ENCODE data around the gene MYBPH. TPM values are rescaled to one million over a fixed set of nuclear protein-coding genes. Genes with fewer than 3 reads are reported as not detected.

Gene MYBPH
- total RNA-seq, 1 donor from 2014 or later = not detected

DNA sequence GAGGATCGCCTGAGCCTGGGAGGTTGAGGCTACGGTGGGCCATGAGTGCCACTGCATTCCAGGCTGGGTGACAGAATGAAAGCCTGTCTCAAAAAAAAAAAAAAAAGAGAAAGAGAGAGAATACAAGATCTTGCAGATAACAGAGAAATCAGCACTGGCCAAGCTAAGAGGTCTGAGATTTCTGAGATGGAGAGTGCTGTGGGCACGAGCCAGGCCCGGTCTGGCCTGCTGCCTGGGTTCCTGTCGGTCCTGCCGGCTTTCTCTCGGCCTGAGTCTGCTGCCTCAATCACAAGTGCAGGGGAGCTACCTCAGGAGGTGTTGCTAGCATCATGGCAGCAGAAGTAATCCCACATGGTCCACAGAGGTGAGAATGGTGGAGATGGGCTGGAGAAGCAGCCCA is 29.1 kb downstream of the MYBPH start:
- Histone ChIP-seq H3K36me3 (ENCODE audit: control insufficient read depth, insufficient read depth, low read length) (no peaks in the 10 kb centered on the region), H3K4me3 (ENCODE audit: low read depth, low read length) (no peak overlapping the region), H3K27me3 (ENCODE audit: control insufficient read depth, insufficient read depth, low read length) (no peaks in the 10 kb centered on the region)
- DNase-seq (ENCODE audit: low read depth) = no peak
- TF ChIP-seq, protein P1, sequence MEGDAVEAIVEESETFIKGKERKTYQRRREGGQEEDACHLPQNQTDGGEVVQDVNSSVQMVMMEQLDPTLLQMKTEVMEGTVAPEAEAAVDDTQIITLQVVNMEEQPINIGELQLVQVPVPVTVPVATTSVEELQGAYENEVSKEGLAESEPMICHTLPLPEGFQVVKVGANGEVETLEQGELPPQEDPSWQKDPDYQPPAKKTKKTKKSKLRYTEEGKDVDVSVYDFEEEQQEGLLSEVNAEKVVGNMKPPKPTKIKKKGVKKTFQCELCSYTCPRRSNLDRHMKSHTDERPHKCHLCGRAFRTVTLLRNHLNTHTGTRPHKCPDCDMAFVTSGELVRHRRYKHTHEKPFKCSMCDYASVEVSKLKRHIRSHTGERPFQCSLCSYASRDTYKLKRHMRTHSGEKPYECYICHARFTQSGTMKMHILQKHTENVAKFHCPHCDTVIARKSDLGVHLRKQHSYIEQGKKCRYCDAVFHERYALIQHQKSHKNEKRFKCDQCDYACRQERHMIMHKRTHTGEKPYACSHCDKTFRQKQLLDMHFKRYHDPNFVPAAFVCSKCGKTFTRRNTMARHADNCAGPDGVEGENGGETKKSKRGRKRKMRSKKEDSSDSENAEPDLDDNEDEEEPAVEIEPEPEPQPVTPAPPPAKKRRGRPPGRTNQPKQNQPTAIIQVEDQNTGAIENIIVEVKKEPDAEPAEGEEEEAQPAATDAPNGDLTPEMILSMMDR (IDR thresholded peaks at IDR 0.05; ENCODE audit: insufficient read depth, low read length, poor library complexity, severe bottlenecking) = no peak

DNA sequence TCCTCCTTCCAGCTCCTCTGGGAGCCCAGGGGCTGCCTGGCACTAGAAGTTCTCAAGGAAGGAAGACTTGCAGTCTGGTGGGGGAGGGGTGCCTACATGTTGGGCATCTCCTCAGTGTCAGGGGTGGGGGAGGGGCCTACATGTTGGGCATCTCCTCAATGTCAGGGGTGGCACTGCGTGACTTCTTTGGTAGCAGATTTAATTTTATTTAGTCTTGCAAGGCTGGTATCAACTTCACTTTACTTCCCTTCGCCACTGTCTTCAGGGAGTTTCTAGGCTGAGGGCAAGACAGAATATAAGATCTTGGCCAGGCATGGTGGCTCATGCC is 29.6 kb downstream of the MYBPH start:
- TF ChIP-seq, protein P1 (IDR thresholded peaks at IDR 0.05; ENCODE audit: insufficient read depth, low read length, poor library complexity, severe bottlenecking) = no peak
- no peak for DNase-seq (ENCODE audit: low read depth)
- H3K27me3 ChIP-seq (ENCODE audit: control insufficient read depth, insufficient read depth, low read length) = no peaks in the 10 kb centered on the region
- no peaks in the 10 kb centered on the region for H3K36me3 ChIP-seq (ENCODE audit: control insufficient read depth, insufficient read depth, low read length)
- no peak overlapping the region for H3K4me3 ChIP-seq (ENCODE audit: low read depth, low read length)

DNA sequence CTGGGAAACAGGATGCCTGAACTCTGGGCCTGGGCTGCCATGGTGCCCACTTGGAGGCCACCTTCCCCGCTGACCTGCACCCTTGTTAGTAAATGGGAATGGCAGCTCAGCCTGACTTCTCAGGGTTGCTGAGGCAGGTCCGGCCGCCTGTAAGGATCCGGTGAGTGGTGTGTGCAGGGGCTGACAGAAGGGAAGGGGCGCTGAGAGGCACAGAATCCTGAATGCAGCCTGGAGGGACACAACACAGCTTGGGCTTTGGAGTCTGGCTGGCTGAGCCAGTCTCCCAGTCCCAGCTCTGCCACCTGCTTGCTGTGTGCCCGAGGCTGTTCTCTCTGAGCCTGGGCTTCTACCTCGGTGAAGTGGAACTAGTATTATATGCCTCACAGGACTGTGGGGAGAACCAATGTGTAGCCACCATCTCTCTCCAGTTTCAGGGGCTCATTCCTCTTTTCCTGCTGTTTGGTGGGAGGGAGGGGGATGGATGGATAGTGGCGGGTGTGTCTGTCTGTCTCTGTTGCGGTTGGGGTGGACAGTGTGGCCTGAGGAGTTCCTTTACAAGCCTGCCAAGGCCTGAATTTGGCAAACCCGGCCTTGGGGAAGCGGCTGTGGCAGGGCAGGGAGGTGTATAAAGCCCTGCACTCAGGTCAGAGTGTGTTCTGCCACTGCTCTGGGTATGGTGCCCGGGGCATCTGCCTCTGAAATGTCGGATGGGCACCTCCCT is 30.1 kb downstream of the MYBPH start:
- Histone ChIP-seq H3K27me3 (ENCODE audit: control insufficient read depth, insufficient read depth, low read length) (no peaks in the 10 kb centered on the region), H3K36me3 (ENCODE audit: control insufficient read depth, insufficient read depth, low read length) (no peaks in the 10 kb centered on the region), H3K4me3 (ENCODE audit: low read depth, low read length) (no peak overlapping the region)
- TF ChIP-seq, protein P1 (IDR thresholded peaks at IDR 0.05; ENCODE audit: insufficient read depth, low read length, poor library complexity, severe bottlenecking) = no peak
- no peak for DNase-seq (ENCODE audit: low read depth)

DNA sequence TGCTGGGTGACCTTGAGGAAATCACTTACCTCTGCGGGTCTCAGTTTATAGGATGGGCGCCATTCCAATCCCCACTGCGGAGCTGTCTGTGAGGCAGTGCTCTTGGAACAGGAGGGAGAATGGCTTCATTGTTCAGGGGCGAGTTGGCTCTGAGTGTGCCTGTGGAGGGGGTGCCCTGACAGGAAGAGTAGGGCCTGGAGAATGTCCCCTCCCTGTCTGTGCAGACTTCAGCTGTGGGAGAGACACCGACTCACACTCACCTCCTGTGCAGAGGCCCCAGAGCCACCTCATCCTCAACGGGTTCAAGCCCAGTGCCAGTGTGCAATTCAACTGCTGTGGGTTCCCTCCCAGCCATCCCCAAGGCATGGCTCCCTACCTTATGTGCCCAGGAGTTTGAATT is 31.0 kb downstream of the MYBPH start:
- DNase-seq (ENCODE audit: low read depth) = no peak
- TF ChIP-seq, protein P1 (IDR thresholded peaks at IDR 0.05; ENCODE audit: insufficient read depth, low read length, poor library complexity, severe bottlenecking) = no peak
- H3K27me3 ChIP-seq (ENCODE audit: control insufficient read depth, insufficient read depth, low read length) = no peaks in the 10 kb centered on the region
- H3K36me3 ChIP-seq (ENCODE audit: control insufficient read depth, insufficient read depth, low read length) = no peaks in the 10 kb centered on the region
- H3K4me3 ChIP-seq (ENCODE audit: low read depth, low read length) = no peak overlapping the region

DNA sequence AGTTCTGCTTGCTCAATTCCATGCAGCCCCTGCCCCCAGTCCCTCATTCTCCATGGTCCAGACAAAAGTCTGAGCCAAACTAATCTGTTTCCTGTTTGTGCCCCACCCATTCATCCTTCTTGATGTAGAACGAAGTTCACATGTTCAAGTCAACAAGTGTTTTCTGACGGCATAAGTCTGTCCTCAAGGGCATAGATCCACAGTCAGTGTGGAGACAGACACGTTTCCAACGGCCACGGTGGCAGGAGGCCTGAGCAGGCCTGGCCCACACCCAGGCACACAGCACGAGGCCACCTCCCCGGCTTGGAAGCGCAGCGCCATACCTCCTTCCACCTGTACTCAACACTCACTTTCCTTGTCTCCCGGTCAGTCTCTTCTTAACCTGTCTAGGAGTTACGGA is 32.0 kb downstream of the MYBPH start:
- no peak for DNase-seq (ENCODE audit: low read depth)
- no peaks in the 10 kb centered on the region for H3K36me3 ChIP-seq (ENCODE audit: control insufficient read depth, insufficient read depth, low read length)
- H3K4me3 ChIP-seq (ENCODE audit: low read depth, low read length) = no peak overlapping the region
- TF ChIP-seq, protein P1 (IDR thresholded peaks at IDR 0.05; ENCODE audit: insufficient read depth, low read length, poor library complexity, severe bottlenecking) = no peak
- H3K27me3 ChIP-seq (ENCODE audit: control insufficient read depth, insufficient read depth, low read length) = no peaks in the 10 kb centered on the region

All from kidney epithelial cell (primary cell).